Ovary (tissue), 3 donors: Measurements from ENCODE around the gene ZNF567.

Experiments used
- EP300 ChIP-seq: sonication (generic); formaldehyde crosslinking; IDR thresholded peaks from one replicate; pipeline ENCODE4 v1.6.1; 2017; ENCODE audit warnings: antibody characterized with exemption
- POLR2A ChIP-seq: fragments of 450-650 bp; IDR thresholded peaks from one replicate; pipeline ENCODE4 v1.6.1; 2017; ENCODE audit warnings: antibody characterized with exemption, mild to moderate bottlenecking, moderate library complexity
- TF ChIP-seq, protein P1 (sequence below), 3 donors: fragments of 450-650 bp in 2 of 3; fragments of 200-600 bp in 1 of 3; IDR thresholded peaks; one replicate each; pipeline versions ENCODE4 v1.5.1 to v1.8.0; 2016 to 2022; ENCODE audit warnings: antibody characterized with exemption in 3 of 3, mild to moderate bottlenecking in 1 of 3
- donor health status: DM: no; HTN: no; CAD: no.

GRCh38 chr19:36665832-36666231 lies 21.6 kb upstream of the ZNF567 start:
- TF ChIP-seq, protein P1, sequence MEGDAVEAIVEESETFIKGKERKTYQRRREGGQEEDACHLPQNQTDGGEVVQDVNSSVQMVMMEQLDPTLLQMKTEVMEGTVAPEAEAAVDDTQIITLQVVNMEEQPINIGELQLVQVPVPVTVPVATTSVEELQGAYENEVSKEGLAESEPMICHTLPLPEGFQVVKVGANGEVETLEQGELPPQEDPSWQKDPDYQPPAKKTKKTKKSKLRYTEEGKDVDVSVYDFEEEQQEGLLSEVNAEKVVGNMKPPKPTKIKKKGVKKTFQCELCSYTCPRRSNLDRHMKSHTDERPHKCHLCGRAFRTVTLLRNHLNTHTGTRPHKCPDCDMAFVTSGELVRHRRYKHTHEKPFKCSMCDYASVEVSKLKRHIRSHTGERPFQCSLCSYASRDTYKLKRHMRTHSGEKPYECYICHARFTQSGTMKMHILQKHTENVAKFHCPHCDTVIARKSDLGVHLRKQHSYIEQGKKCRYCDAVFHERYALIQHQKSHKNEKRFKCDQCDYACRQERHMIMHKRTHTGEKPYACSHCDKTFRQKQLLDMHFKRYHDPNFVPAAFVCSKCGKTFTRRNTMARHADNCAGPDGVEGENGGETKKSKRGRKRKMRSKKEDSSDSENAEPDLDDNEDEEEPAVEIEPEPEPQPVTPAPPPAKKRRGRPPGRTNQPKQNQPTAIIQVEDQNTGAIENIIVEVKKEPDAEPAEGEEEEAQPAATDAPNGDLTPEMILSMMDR (IDR thresholded peaks at IDR 0.05) = no peak
- TF ChIP-seq POLR2A (no peak), EP300 (no peak)
